ENCODE data around the gene ADAMTS2. TPM values are rescaled to one million over a fixed set of nuclear protein-coding genes. Genes with fewer than 3 reads are reported as not detected.

ADAMTS2 gene
- total and polyA plus RNA-seq, 2 of the 8 experiments (the other 6 are each of a cell fraction or from before 2014, with no cell fraction given), result 6.6 to 7.3 TPM

GRCh38 chr5:179245031-179245430 lies 100.2 kb downstream of the ADAMTS2 start:
- Histone ChIP-seq H4K5ac (ENCODE audit: insufficient read length, low read depth, low read length) (no peak overlapping the region), H3K4me1 (replicated peaks in 1 of 4; ENCODE audit: control insufficient read depth in 3 of 4, insufficient read depth in 4 of 4, low read length in 3 of 4) (peaks cover 0 to 7% (median 3%) of the 10 kb centered on the region in 4 experiments; a peak in 4 of 7 replicates), H3K79me1 (ENCODE audit: low read depth, low read length) (no peaks in the 10 kb centered on the region), H3K4ac (replicated peaks; ENCODE audit: insufficient read length, low read depth, low read length) (no peak overlapping the region), H3K4me2 (ENCODE audit: insufficient read depth in 1 of 2, low read depth in 2 of 2, low read length in 2 of 2) (no peak overlapping the region), H3K23ac (ENCODE audit: insufficient read length) (no peak overlapping the region), H3K14ac (ENCODE audit: insufficient read length) (no peak overlapping the region), H3K56ac (replicated peaks; ENCODE audit: insufficient read length, low read depth, low read length) (no peak overlapping the region), H3K27me3 (replicated peaks in 1 of 4; ENCODE audit: control insufficient read depth in 3 of 4, extremely low read depth in 1 of 4, insufficient read depth in 3 of 4, low read length in 3 of 4) (no peaks in the 10 kb centered on the region), H3K4me3 (ENCODE audit: extremely low read depth in 1 of 4, insufficient read depth in 2 of 4, low read depth in 3 of 4, low read length in 4 of 4) (no peak overlapping the region), H3K79me2 (ENCODE audit: control insufficient read depth in 1 of 2, insufficient read depth in 2 of 2, low read length in 2 of 2) (no peaks in the 10 kb centered on the region), H3K27ac (ENCODE audit: low read depth, low read length) (no peak overlapping the region), H3K9ac (replicated peaks in 1 of 4; ENCODE audit: extremely low read depth in 1 of 4, low read depth in 3 of 4, low read length in 3 of 4) (no peak overlapping the region), H2BK15ac (ENCODE audit: low read length) (no peak overlapping the region), H2BK20ac (ENCODE audit: low read length) (no peak overlapping the region), H3K9me3 (ENCODE audit: insufficient read depth in 2 of 2, low read depth in 1 of 2, low read length in 1 of 2) (peaks cover 0 to 4% of the 10 kb centered on the region in 2 experiments; a peak in 1 of 4 replicates), H2AK5ac (ENCODE audit: low read depth, low read length) (no peak overlapping the region), H4K20me1 (replicated peaks in 1 of 2; ENCODE audit: control insufficient read depth in 1 of 2, insufficient read depth in 2 of 2, low read length in 2 of 2) (no peaks in the 10 kb centered on the region), H3K36me3 (ENCODE audit: control insufficient read depth in 2 of 4, insufficient read depth in 4 of 4, low read length in 3 of 4) (no peaks in the 10 kb centered on the region), H4K91ac (replicated peaks; ENCODE audit: insufficient read length, low read length) (no peak overlapping the region), H3K18ac (ENCODE audit: extremely low read depth, low read length) (no peak overlapping the region), H4K8ac (ENCODE audit: extremely low read depth, insufficient read depth, low read length) (no peak overlapping the region), H2AFZ (ENCODE audit: low read length) (no peak overlapping the region), H3K23me2 (ENCODE audit: low read depth, low read length) (peaks cover 4% of the 10 kb centered on the region; the same call in 1 of the 2 replicates), H2BK5ac (ENCODE audit: low read depth, low read length) (no peak overlapping the region), H2BK12ac (ENCODE audit: low read depth, low read length) (no peak overlapping the region), H2BK120ac (replicated peaks; ENCODE audit: low read depth, low read length) (no peak overlapping the region)
- DNase-seq (ENCODE audit: low read depth in 1 of 2, low spot score in 2 of 2) (no peak), FAIRE-seq (no peak)
- 86% methylated on average over 4 of the region's 4 CpGs; no CpG with 5 or more reads in 1 of the 2 experiments for WGBS, 2 experiments (ENCODE audit: extremely low coverage in 1 of 2, insufficient coverage in 1 of 2, insufficient read length in 1 of 2, insufficient replicate concordance in 2 of 2, low coverage in 1 of 2, low lambda C conversion rate in 2 of 2, missing lambda C conversion rate in 1 of 2)
- CTCF ChIA-PET (ENCODE audit: partially characterized antibody), result no interaction called here
- POLR2A ChIA-PET (ENCODE audit: partially characterized antibody), result no interaction called here
- no peak for TF ChIP-seq RBBP5 (IDR thresholded peaks at IDR 0.05; ENCODE audit: borderline replicate concordance, low read depth, low read length)
- no peak for TF ChIP-seq CBX8 (IDR thresholded peaks at IDR 0.05; ENCODE audit: borderline replicate concordance, low read depth, low read length)
- no peak for TF ChIP-seq GTF2F1 (IDR thresholded peaks at IDR 0.05; ENCODE audit: borderline replicate concordance, low read depth, low read length)
- no peak for TF ChIP-seq EZH2 (IDR thresholded peaks at IDR 0.05; ENCODE audit: low read depth, low read length, severe bottlenecking)
- no peak for TF ChIP-seq MAFK (IDR thresholded peaks at IDR 0.05; ENCODE audit: low read depth, low read length)
- no peak for TF ChIP-seq YY1 (IDR thresholded peaks at IDR 0.05; ENCODE audit: low read depth, low read length)
- no peak for TF ChIP-seq SAP30 (IDR thresholded peaks at IDR 0.05; ENCODE audit: insufficient read depth, insufficient replicate concordance, low read length)
- TF ChIP-seq ZNF274 (IDR thresholded peaks at IDR 0.05; ENCODE audit: borderline replicate concordance, extremely low read depth, low read length), result no peak
- no peak for TF ChIP-seq EGR1 (IDR thresholded peaks at IDR 0.05; ENCODE audit: borderline replicate concordance, low read depth, low read length)
- TF ChIP-seq NRF1 (IDR thresholded peaks at IDR 0.05; ENCODE audit: low read depth, low read length), result no peak
- no peak for TF ChIP-seq SRF (IDR thresholded peaks at IDR 0.05; ENCODE audit: low read depth, low read length)
- no peak for TF ChIP-seq CREB1 (IDR thresholded peaks at IDR 0.05)
- TF ChIP-seq ASH2L (IDR thresholded peaks at IDR 0.05; ENCODE audit: low read length), result no peak
- no peak for TF ChIP-seq TBP (IDR thresholded peaks at IDR 0.05; ENCODE audit: low read depth, low read length)
- TF ChIP-seq FOSL1 (IDR thresholded peaks at IDR 0.05; ENCODE audit: insufficient read depth, low read depth, low read length), result no peak
